Measurements from ENCODE around the gene AHSA1. TPM values are rescaled to one million over a fixed set of nuclear protein-coding genes. Genes with fewer than 3 reads are reported as not detected.

Gene AHSA1
- 190 and 201 TPM in 2 replicates for total RNA-seq (2021)
- long read RNA-seq, transcript AHSA1-202 (9 exons, 1,173 nt), result minor isoform, 11 of 589 reads
- long read RNA-seq, transcript AHSA1-205 (9 exons, 1,048 nt), result minor isoform, 8 of 589 reads
- long read RNA-seq, transcript AHSA1-201 (9 exons, 1,402 nt), result major isoform, 545 of 589 reads
- long read RNA-seq, partial matches to known transcripts, result 2 of 589 reads
- long read RNA-seq, other reads (novel, unspliced or antisense), result 17 of 589 reads

GRCh38 chr14:77457522-77458248, at the start of gene AHSA1, which contains the start of gene VIPAS39:
TSS of gene AHSA1 (plus strand) at chr14:77458093. CDS start at chr14:77458190, 97 bp downstream.
TSS of gene VIPAS39 (minus strand) at chr14:77457601. CDS start at chr14:77454102, 3,499 bp downstream.
- Histone ChIP-seq H3K4me2 (ENCODE audit: insufficient read depth, insufficient read length, low read length) (peak within 1 kb of the TSS; percentile 89), H3K79me2 (ENCODE audit: insufficient read depth, low read length) (peaks cover 13% of the 10 kb centered on the region; the same call in 1 of the 2 replicates), H2AFZ (ENCODE audit: low read length) (peak within 1 kb of the TSS; percentile 94), H3T11ph (ENCODE audit: low read length) (no peak within 1 kb of the TSS), H3K18ac (ENCODE audit: insufficient read length, low read depth, low read length) (peak within 1 kb of the TSS; percentile 91), H3K4ac (ENCODE audit: low read depth, low read length) (no peak within 1 kb of the TSS), H3K9ac (ENCODE audit: extremely low read depth, insufficient read length, low read length) (peak within 1 kb of the TSS; percentile 89), H2BK15ac (ENCODE audit: low read depth, low read length) (no peak within 1 kb of the TSS), H4K5ac (ENCODE audit: insufficient read length, low read depth, low read length) (no peak within 1 kb of the TSS), H4K91ac (ENCODE audit: insufficient read length, low read depth, low read length) (no peak within 1 kb of the TSS), H3K27ac (ENCODE audit: insufficient read length, low read depth, low read length) (peak within 1 kb of the TSS; percentile 39), H2BK20ac (ENCODE audit: low read depth, low read length, poor library complexity, severe bottlenecking) (no peak within 1 kb of the TSS), H4K8ac (replicated peaks; ENCODE audit: insufficient read length, low read depth, low read length) (no peak within 1 kb of the TSS), H3K4me1 (ENCODE audit: insufficient read depth, low read length) (no peaks in the 10 kb centered on the region; the same call in 1 of the 2 replicates), H3K23ac (ENCODE audit: insufficient read length, low read depth, low read length) (no peak within 1 kb of the TSS), H3K56ac (ENCODE audit: insufficient read length, low read depth, low read length) (no peak within 1 kb of the TSS), H3K79me1 (ENCODE audit: insufficient read depth, low read depth, low read length, poor library complexity, severe bottlenecking) (peaks cover 7% of the 10 kb centered on the region), H2BK5ac (ENCODE audit: insufficient read length, low read length) (peak within 1 kb of the TSS; percentile 73), H3K27me3 (ENCODE audit: insufficient read depth, low read length) (no peaks in the 10 kb centered on the region), H3K9me3 (ENCODE audit: control insufficient read depth, low read depth, low read length) (no peaks in the 10 kb centered on the region), H2AK5ac (ENCODE audit: insufficient read length, low read length) (no peak within 1 kb of the TSS), H2BK120ac (ENCODE audit: low read depth, low read length, poor library complexity, severe bottlenecking) (peak within 1 kb of the TSS; percentile 82), H4K20me1 (ENCODE audit: control insufficient read depth, insufficient read depth, insufficient read length) (no peaks in the 10 kb centered on the region), H3K14ac (ENCODE audit: insufficient read depth, low read length) (peak within 1 kb of the TSS; percentile 86; the same call in 1 of the 2 replicates), H3K23me2 (ENCODE audit: insufficient read length, low read depth, low read length, poor library complexity, severe bottlenecking) (peaks cover 4% of the 10 kb centered on the region), H2BK12ac (ENCODE audit: insufficient read length, low read depth, low read length) (no peak within 1 kb of the TSS)
- H3K4me1 Mint-ChIP-seq, result peaks cover 20 to 22% of the 10 kb centered on the region in 2 experiments
- H3K4me3 Mint-ChIP-seq, result peak within 1 kb of the TSS; percentile 100
- peak; percentile 99 for DNase-seq
- no CpG with 5 or more reads among the region's 50 CpGs for WGBS (ENCODE audit: extremely low coverage, insufficient read length, low lambda C conversion rate)
- H3K27me3 Mint-ChIP-seq (ENCODE audit: low read depth), result no peaks in the 10 kb centered on the region
- TF ChIP-seq, protein P1, sequence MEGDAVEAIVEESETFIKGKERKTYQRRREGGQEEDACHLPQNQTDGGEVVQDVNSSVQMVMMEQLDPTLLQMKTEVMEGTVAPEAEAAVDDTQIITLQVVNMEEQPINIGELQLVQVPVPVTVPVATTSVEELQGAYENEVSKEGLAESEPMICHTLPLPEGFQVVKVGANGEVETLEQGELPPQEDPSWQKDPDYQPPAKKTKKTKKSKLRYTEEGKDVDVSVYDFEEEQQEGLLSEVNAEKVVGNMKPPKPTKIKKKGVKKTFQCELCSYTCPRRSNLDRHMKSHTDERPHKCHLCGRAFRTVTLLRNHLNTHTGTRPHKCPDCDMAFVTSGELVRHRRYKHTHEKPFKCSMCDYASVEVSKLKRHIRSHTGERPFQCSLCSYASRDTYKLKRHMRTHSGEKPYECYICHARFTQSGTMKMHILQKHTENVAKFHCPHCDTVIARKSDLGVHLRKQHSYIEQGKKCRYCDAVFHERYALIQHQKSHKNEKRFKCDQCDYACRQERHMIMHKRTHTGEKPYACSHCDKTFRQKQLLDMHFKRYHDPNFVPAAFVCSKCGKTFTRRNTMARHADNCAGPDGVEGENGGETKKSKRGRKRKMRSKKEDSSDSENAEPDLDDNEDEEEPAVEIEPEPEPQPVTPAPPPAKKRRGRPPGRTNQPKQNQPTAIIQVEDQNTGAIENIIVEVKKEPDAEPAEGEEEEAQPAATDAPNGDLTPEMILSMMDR (conservative IDR thresholded peaks at IDR 0.05), result no peak
- H3K9me3 Mint-ChIP-seq, result no peaks in the 10 kb centered on the region
- peaks cover 29 to 44% (median 41%) of the 10 kb centered on the region in 3 experiments for H3K36me3 Mint-ChIP-seq (ENCODE audit: insufficient read depth in 1 of 3, low read depth in 3 of 3)
- H3K27ac Mint-ChIP-seq, result peak within 1 kb of the TSS; percentile 100
